Esophagus (tissue), 2 donors: ENCODE measurements around the gene DCST1. TPM values are rescaled to one million over a fixed set of nuclear protein-coding genes. Genes with fewer than 3 reads are reported as not detected.

Experiments
- H3K27ac ChIP-seq, 2 donors: one replicate each; pipeline ENCODE4 v1.5.1; 2013; ENCODE audit warnings: low read depth in 2 of 2, mild to moderate bottlenecking in 2 of 2, inconsistent platforms in 1 of 2, low read length in 1 of 2, moderate library complexity in 1 of 2
- H3K27me3 ChIP-seq, 2 donors: one replicate each; pipeline ENCODE4 v1.6.1; 2013; ENCODE audit warnings: low read length in 2 of 2, control low read depth in 1 of 2, mild to moderate bottlenecking in 1 of 2; ENCODE audit not compliant: insufficient read depth in 2 of 2, control insufficient read depth in 1 of 2
- H3K36me3 ChIP-seq, 2 donors: one replicate each; pipeline ENCODE4 v1.6.1; 2013; ENCODE audit warnings: low read length in 1 of 2; ENCODE audit not compliant: control insufficient read depth in 2 of 2, insufficient read depth in 2 of 2
- H3K4me1 ChIP-seq, 2 donors: one replicate each; pipeline ENCODE4 v1.6.1; 2013; ENCODE audit warnings: low read length in 1 of 2; ENCODE audit not compliant: control insufficient read depth in 2 of 2, insufficient read depth in 2 of 2
- H3K4me3 ChIP-seq, 2 donors: one replicate each; pipeline ENCODE4 v1.5.1; 2013; ENCODE audit warnings: low read length in 2 of 2, mild to moderate bottlenecking in 2 of 2, low read depth in 1 of 2, moderate library complexity in 1 of 2
- H3K9me3 ChIP-seq, 2 donors: one replicate each; pipeline ENCODE4 v1.6.1; 2013; ENCODE audit warnings: mild to moderate bottlenecking in 2 of 2, low read depth in 1 of 2, low read length in 1 of 2, moderate library complexity in 1 of 2; ENCODE audit not compliant: control insufficient read depth in 2 of 2, insufficient read depth in 1 of 2
- WGBS, 2 donors: extraction: QIAGEN DNeasy Blood & Tissue Kit; methylation state at CpG; one replicate each; pipeline ENCODE4 v1.1.7; 2013; 5-methylcytosine and 5-hydroxymethylcytosine counted together
- polyA plus RNA-seq, 2 donors: library from polyadenylated mRNA; stranded (reverse); fragments of 200-250 nt; gene quantifications; one replicate each; pipeline ENCODE4 v1.2.3, GENCODE V29; 2013
- donor health status: healthy with polysubstance abuse.
- donor health status: Bipolar disorder and iron deficiency.

Gene DCST1
- polyA plus RNA-seq, 2 donors = 0.14 to 0.29 TPM

DNA sequence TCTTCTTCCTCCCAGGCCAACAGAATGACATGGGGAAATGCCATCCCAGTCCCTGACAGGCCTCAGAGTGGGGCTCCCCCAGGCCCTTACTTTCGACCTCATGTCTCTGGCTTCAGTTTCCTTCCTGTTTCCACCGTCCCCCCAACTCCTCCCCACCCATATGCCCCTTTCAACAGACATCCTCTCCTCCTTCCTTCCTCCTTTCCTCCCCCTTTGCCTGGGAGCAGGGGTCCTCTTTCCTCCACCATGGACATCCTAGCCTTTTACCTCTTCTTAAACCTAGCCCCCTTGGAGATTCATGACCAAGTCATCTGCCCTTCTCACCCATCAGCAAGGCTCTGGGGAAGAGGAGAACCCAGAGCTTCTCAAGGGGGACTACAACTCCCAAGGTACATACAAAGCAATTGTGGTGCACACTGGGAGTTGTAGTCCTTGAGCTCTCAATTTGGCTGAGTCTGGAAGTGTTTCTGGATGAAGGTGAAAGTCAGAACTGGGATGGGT lies 27.0 kb upstream of the DCST1 start:
- H3K27ac ChIP-seq = peak overlapping the region; percentile 98
- H3K4me3 ChIP-seq = no peak overlapping the region
- no peaks in the 10 kb centered on the region for H3K9me3 ChIP-seq
- H3K36me3 ChIP-seq = peaks cover 0 to 3% of the 10 kb centered on the region in 2 donors
- H3K27me3 ChIP-seq = no peaks in the 10 kb centered on the region
- peaks cover 5 to 33% of the 10 kb centered on the region in 2 donors for H3K4me1 ChIP-seq
- 30 to 31% methylated on average over 2 of the region's 2 CpGs for WGBS, 2 donors

DNA sequence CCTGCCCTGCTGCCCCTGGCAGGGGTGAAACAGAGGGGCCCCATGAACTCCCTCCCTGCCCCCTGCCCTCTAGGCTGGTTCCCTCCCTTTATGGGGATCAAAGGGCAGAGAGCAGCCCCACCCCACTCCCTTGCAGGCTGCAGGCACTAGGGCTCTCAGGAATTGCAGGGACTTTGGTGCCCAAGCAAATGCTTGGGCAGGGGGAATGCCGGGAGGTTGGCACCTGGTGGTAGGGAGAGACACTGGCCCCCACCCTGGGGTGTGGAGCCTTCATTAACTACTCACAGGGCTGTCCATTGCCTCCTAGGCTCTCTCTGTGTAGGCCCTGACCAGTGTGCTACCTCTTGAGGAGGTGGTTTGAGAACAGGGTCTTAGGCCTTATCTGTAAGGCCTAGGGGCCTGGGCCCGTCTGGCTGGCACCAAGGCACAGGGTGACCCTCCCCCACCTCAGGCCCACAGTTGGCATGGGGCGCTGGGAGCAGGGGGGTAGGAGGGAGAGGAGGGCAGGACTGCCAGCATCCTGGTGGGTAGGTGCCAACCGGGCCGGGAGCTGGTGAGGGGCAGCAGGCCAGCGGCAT lies 26.3 kb upstream of the DCST1 start:
- Histone ChIP-seq H3K4me3 (peak overlapping the region in 1 of 2 donors; percentile 87), H3K4me1 (peaks cover 11 to 39% of the 10 kb centered on the region in 2 donors), H3K27me3 (no peaks in the 10 kb centered on the region), H3K36me3 (peaks cover 0 to 3% of the 10 kb centered on the region in 2 donors), H3K9me3 (no peaks in the 10 kb centered on the region), H3K27ac (peak overlapping the region; percentile 98)
- 31 to 42% methylated on average over 6 of the region's 6 CpGs for WGBS, 2 donors

DNA sequence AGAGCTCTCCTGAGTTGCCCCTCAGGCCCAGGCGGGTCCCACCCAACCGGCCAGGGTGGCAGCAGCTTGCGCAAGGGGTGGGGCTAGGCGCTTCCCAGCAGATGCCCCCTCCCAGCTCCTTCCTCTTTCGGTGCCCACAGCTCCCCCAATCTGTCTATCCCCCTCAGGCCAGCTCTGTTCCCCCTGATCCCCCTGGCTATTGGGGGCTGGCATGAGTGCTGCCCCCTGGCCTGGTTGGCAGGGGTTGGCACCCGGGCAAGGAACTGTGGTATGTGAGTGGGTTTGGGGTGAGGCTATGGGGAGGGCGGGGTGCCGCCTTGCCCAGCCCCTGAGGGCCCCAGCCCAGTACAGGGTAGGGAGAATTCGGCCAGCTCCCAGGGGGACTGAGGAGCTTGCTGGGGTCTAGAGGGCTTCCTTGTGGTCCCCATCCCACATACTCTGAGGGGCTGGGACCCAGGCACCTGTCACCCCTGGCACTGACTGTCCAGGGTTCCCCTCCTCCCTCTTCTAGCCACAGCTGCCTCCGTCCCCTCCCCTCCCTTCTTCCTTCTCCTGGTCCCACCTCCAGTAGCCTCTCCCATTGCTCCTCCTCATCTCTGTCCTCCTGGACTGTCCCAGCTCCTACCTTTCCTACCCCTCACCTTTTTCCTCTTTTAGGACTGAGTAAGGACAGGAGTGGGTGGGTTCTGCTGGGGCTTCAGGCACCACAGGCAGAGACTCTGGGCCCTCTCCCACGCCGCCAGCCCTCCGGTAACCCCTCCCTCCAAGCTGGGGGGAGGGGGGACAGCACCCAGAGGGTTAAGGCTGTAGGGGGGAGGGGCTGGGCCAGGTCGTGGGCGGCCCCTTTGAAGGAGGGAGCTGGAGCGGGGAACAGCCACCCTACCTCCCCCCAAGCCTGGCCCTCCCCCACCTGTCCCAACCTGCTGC lies 25.3 kb upstream of the DCST1 start:
- WGBS, 2 donors = 39 to 41% methylated on average over 14 to 16 of the region's 16 CpGs
- Histone ChIP-seq H3K4me1 (peaks cover 11 to 47% of the 10 kb centered on the region in 2 donors), H3K36me3 (peaks cover 0 to 5% of the 10 kb centered on the region in 2 donors), H3K27me3 (no peaks in the 10 kb centered on the region), H3K9me3 (no peaks in the 10 kb centered on the region), H3K27ac (peak overlapping the region; percentile 98), H3K4me3 (peak overlapping the region; percentile 66 to 87)

DNA sequence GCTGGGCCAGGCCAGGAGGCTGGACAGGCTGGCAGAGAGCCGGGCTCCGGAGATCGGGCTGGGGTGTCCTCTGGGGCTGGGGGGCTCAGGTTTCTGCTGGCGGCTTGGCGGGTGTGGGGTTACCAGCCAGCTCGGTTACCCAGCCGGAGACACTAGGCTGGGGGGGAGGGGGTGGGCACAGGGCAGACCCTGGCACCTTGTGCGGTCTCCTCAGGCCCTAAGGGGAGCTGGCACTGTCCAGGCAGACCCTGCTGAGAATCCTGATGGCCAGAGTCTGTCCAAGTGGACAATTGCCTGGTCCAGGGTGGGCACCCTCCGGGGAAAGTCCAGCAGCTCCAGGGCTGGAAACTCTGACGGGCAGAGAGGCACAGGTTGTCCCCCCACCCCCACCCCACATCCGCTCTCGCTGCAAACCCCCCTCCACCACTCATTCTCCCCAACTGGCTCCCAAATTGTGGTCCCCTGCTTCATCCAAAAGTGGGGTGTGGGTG lies 24.4 kb upstream of the DCST1 start:
- WGBS, 2 donors = 47 to 67% methylated on average over 8 to 12 of the region's 12 CpGs
- H3K27ac ChIP-seq = peak overlapping the region; percentile 98

DNA sequence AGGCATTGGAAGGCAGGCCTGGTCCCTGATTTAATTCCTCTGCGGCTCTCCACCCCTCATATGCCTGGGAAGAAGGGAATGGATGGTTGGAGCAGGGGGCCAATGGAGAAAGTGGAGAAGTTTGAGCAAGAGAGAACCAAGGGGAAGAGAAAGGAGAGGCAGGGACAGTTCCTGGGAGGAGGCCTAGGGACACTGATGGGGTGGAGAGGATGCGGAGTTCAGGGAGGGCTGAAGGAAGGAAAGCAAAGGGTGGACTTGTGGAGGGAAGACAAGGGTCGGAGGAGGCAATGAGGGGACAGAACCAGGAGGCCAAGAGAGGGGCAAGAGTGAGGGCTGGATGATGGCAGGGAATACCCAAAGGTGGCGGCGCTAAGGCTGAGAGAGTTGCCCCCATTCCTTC lies 23.9 kb upstream of the DCST1 start:
- H3K9me3 ChIP-seq = no peaks in the 10 kb centered on the region
- peak overlapping the region; percentile 98 for H3K27ac ChIP-seq
- peak overlapping the region; percentile 66 to 87 for H3K4me3 ChIP-seq
- peaks cover 11 to 48% of the 10 kb centered on the region in 2 donors for H3K4me1 ChIP-seq
- peaks cover 6 to 18% of the 10 kb centered on the region in 2 donors for H3K36me3 ChIP-seq
- 64% methylated on average over 5 of the region's 5 CpGs for WGBS, 2 donors
- no peaks in the 10 kb centered on the region for H3K27me3 ChIP-seq

More for the DNA sequence above, 24.4 kb upstream of the DCST1 start:
- Histone ChIP-seq H3K9me3 (no peaks in the 10 kb centered on the region), H3K4me3 (peak overlapping the region; percentile 66 to 87), H3K36me3 (peaks cover under 1 to 14% of the 10 kb centered on the region in 2 donors), H3K4me1 (peaks cover 11 to 50% of the 10 kb centered on the region in 2 donors), H3K27me3 (no peaks in the 10 kb centered on the region)

DNA sequence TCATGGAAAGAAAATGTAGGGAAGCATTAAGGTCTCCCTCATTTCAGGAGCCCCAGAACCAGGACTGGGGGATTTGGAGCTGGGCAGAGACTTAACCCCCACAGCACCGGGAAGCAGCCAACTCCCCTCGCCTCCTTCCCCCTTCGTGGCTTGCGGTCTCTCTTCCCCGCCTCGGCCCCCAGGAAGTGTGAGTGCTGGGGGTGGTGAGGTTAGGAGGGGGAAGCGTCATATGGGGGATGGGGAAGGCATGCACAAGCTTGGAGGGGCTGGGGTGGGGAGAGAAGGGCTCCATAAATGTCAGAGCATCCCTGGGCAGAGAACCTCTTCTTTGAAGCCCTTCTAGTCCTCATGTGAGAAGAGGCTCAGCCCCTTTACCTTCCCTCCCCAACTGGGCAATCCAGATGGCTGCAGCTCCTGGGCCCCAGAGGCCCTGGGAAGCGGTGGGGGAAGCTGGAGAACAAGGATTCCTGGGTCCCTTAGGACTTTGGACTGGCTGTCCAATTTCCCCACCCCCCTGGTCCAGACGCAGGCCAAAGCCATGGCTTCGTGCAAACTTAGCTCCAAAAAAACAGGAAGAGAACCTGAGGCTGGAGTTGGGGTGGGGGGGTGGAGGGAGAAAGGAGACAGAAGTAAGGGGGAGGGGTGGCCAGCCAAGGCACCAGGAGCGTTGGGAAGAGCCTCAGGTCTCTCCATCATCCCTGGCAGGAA lies 23.3 kb upstream of the DCST1 start:
- Histone ChIP-seq H3K36me3 (peaks cover 8 to 25% of the 10 kb centered on the region in 2 donors), H3K4me3 (peak overlapping the region; percentile 66 to 87), H3K4me1 (peaks cover 17 to 50% of the 10 kb centered on the region in 2 donors), H3K27ac (peak overlapping the region; percentile 98), H3K27me3 (no peaks in the 10 kb centered on the region), H3K9me3 (no peaks in the 10 kb centered on the region)
- 36 to 44% methylated on average over 10 to 11 of the region's 11 CpGs for WGBS, 2 donors

DNA sequence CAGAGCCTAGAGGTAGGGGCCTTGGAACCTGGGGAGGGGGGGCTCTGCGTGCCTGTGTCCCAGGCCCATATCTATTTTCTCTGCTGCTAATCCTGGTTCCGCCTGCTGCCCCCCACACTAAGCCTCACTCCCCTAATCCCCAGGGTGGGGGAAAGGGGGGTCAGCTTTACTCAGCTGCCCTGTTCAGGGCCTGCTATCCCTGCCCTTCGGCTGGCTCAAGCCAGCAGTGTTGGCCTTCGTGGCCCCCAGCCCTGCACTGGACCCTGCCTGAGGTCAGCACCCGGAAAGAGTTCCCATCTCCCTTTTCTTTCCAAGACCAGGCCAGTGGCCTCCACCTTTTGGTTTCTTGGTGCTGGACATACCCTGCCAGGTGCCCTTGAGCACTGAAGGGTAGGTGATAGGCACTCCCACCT lies 22.6 kb upstream of the DCST1 start:
- H3K9me3 ChIP-seq = no peaks in the 10 kb centered on the region
- WGBS, 2 donors = 47 to 57% methylated on average over 5 of the region's 5 CpGs
- no peaks in the 10 kb centered on the region for H3K27me3 ChIP-seq
- H3K4me1 ChIP-seq = peaks cover 21 to 50% of the 10 kb centered on the region in 2 donors
- peak overlapping the region; percentile 98 for H3K27ac ChIP-seq
- peak overlapping the region; percentile 18 to 87 for H3K4me3 ChIP-seq
- peaks cover 8 to 31% of the 10 kb centered on the region in 2 donors for H3K36me3 ChIP-seq

DNA sequence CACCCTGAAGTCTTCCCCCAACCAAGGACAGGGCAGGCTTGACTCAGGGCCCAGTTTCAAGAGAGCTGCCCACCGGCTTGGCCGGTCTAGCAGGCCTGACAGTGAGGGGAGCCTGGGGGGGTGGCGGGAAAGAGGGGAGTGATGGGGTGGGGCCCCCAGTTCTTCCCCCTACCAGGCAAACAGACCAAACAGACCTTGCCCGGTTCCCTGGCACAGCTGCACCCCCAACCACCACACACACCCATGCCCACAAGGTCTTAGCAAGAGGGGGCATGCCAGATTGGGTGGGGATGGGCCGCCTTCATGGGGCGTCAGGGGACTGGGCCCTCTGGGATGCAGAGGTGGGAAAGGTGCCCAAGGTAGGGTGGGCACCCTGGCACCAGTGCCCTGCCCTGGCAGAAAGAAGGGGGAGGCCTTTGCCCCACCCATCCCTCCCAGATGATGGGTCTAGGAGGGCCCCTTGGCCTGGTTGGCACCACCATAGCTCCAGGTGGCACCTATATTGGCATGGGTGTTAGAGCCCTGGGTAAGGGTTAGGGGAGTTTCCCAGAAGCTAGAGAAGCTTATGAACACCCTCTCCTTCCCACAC lies 22.1 kb upstream of the DCST1 start:
- Histone ChIP-seq H3K36me3 (peaks cover 8 to 36% of the 10 kb centered on the region in 2 donors), H3K4me1 (peaks cover 21 to 50% of the 10 kb centered on the region in 2 donors), H3K27ac (peak overlapping the region; percentile 98), H3K9me3 (no peaks in the 10 kb centered on the region), H3K27me3 (no peaks in the 10 kb centered on the region), H3K4me3 (peak overlapping the region; percentile 18 to 87)
- 46 to 65% methylated on average over 6 of the region's 6 CpGs for WGBS, 2 donors
